RWPE2 (cell line): ENCODE data around the gene CAPN11.

ENCODE experiments used
- ATAC-seq: fragments of 200-7000 bp; cut with Tn5 transposase; 3 replicates; pipeline ENCODE4 v1.9.1; 2021; ENCODE audit warnings: low read depth
- DNase-seq: peaks from one replicate; pipeline ENCODE4 v3.0.0-alpha.2; 2020; ENCODE audit warnings: low spot score
- H3K27ac ChIP-seq: fragments of 450-650 bp; 2 replicates; pipeline ENCODE4 v1.5.1; 2017; ENCODE audit warnings: mild to moderate bottlenecking; ENCODE audit not compliant: poor library complexity, severe bottlenecking
- H3K27me3 ChIP-seq: fragments of 250-450 bp; sonication (Bioruptor Pico); 2 replicates; pipeline ENCODE4 v1.5.1; 2021; ENCODE audit warnings: mild to moderate bottlenecking, moderate library complexity; ENCODE audit not compliant: insufficient read depth, poor library complexity, severe bottlenecking
- H3K36me3 ChIP-seq: fragments of 250-450 bp; sonication (Bioruptor Pico); 2 replicates; pipeline ENCODE4 v1.5.1; 2020; ENCODE audit warnings: low read depth, mild to moderate bottlenecking, moderate library complexity
- H3K4me1 ChIP-seq: fragments of 250-450 bp; sonication (Bioruptor Pico); 2 replicates; pipeline ENCODE4 v1.5.1; 2021; ENCODE audit warnings: mild to moderate bottlenecking, moderate library complexity; ENCODE audit not compliant: insufficient read depth, poor library complexity, severe bottlenecking
- H3K4me3 ChIP-seq: fragments of 250-450 bp; sonication (Bioruptor Pico); 2 replicates; pipeline ENCODE4 v1.5.1; 2021; ENCODE audit warnings: mild to moderate bottlenecking, moderate library complexity; ENCODE audit not compliant: severe bottlenecking
- H3K9me3 ChIP-seq: fragments of 250-450 bp; sonication (Bioruptor Pico); 2 replicates; pipeline ENCODE4 v1.5.1; 2021; ENCODE audit warnings: mild to moderate bottlenecking, moderate library complexity; ENCODE audit not compliant: severe bottlenecking
- TF ChIP-seq, protein P1 (sequence below): fragments of 450-650 bp; IDR thresholded peaks from one replicate; pipeline ENCODE4 v1.5.1; 2017; ENCODE audit warnings: mild to moderate bottlenecking, moderate library complexity; ENCODE audit not compliant: poor library complexity, severe bottlenecking

Gene CAPN11

DNA sequence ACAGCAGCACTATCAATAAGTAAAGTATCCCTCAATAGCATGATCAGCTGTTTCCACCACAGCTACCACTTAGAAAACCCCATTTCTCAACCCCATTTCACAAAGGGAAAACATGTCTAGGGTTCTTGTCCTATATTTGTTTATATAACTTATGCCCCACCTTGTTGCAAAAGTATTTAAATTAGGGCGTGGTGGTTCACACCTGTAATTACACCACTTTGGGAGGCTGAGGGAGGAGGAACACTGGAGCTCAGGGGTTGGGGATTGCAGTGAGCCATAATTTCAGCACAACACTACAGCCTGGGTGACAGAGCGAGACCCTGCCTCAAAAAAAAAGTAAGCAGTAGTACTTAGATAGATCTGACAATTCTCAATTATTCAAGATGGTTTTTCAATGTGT is 35.1 kb upstream of the CAPN11 start:
- H3K9me3 ChIP-seq = no peaks in the 10 kb centered on the region
- DNase-seq (no peak), ATAC-seq (no peak)
- TF ChIP-seq, protein P1, sequence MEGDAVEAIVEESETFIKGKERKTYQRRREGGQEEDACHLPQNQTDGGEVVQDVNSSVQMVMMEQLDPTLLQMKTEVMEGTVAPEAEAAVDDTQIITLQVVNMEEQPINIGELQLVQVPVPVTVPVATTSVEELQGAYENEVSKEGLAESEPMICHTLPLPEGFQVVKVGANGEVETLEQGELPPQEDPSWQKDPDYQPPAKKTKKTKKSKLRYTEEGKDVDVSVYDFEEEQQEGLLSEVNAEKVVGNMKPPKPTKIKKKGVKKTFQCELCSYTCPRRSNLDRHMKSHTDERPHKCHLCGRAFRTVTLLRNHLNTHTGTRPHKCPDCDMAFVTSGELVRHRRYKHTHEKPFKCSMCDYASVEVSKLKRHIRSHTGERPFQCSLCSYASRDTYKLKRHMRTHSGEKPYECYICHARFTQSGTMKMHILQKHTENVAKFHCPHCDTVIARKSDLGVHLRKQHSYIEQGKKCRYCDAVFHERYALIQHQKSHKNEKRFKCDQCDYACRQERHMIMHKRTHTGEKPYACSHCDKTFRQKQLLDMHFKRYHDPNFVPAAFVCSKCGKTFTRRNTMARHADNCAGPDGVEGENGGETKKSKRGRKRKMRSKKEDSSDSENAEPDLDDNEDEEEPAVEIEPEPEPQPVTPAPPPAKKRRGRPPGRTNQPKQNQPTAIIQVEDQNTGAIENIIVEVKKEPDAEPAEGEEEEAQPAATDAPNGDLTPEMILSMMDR = no peak
- H3K36me3 ChIP-seq = peaks cover 8% of the 10 kb centered on the region
- H3K4me1 ChIP-seq = peaks cover 53% of the 10 kb centered on the region
- no peak overlapping the region for H3K4me3 ChIP-seq
- H3K27me3 ChIP-seq = no peaks in the 10 kb centered on the region
- peak overlapping the region; percentile 95 for H3K27ac ChIP-seq

DNA sequence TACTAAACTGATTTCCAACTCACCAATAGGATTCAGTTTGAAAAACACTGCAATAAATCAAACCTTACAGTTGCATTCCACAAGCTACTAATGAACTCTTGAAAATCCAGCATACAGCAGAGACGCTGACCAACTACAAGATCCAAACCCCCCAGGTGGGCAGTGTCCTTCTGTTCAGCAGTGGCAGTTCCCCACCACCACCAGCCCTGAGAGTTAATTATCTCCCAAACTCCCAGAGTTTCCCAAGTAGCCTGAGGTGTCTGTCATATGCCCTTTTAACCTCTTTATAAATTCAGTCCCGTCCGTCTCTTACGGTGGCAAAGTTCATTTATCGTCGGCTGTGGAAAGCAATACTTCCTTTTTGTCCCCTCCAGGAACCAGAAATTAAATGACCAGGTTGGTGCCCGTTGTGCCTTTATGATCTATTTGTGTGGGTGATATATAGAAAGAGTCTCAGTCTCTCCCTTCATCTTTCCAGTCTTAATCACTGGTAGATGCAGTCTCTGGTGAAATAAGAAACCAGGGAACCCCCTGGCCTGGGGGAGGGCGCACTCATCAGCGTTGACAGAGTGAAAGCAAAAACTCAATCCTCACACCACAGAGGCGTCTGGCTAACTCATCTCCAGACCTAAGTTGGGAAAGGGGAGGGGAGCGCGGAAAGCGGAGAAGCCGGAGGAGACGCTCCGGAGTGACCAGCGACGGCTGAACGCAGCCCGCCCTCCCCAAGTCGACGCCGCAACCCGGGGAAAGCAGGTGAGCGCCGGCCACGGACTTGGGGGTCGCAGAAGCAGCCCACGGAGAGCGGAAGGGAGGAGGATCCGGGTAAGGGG is 32.1 kb upstream of the CAPN11 start:
- H3K27ac ChIP-seq = peak overlapping the region; percentile 61
- TF ChIP-seq, protein P1 = no peak
- peaks cover 32% of the 10 kb centered on the region for H3K4me1 ChIP-seq

DNA sequence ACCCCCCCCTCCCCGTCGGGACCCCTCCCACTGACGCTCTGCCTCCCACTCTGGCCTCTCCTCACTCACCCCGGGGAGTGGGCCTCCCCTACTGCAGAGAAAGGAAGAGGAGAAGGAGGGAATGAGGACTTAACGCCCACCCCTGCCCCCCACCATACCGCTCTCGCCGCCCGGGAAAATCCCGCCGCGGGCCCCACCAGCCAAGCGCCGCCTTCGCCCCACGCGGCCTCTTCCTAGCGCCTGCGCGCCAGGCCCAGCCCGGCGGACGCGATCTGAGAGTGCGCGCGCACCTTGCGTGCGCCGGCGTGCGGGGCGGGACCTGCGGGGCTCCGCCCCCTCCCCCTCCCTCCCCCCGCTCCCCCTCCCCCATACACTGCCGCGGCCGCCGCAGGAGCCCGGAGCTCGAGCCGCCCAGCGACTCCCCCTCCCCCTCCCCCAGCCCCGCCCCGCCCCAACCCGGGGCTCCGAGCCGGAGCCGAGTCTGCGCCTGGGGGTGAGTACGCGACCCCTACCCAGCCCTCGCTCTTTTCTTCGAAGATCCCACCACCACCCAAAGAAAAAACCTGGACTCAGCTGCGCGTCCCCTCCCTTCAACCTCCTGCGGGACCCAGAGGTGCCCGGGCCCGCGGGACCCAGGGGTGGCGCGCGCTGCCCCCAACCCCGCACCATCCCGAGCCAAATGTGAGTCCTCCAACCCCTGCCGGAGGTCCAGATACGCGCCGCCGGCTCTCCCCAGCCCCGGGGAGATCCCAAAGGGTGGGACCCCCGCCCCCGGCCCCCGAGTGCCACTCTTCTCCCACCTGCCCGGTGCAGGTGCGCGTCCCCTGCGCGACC is 31.2 kb upstream of the CAPN11 start, which contains the start of the genes MRPL14 and TMEM63B:
Gene MRPL14 (minus strand): TSS at position 267 of the 834 bp plus-strand sequence. CDS start 10,841 bp downstream, outside the sequence.
Gene TMEM63B (plus strand): TSS at position 369 of the 834 bp plus-strand sequence. CDS start 7,031 bp downstream, outside the sequence.
- H3K4me3 ChIP-seq = peak within 1 kb of the TSS; percentile 84
- H3K27ac ChIP-seq = peak within 1 kb of the TSS; percentile 61
- DNase-seq = no peak
- TF ChIP-seq, protein P1 = no peak
- peak; percentile 68 for ATAC-seq
- H3K4me1 ChIP-seq = peaks cover 31% of the 10 kb centered on the region
- H3K27me3 ChIP-seq = no peaks in the 10 kb centered on the region
- no peaks in the 10 kb centered on the region for H3K9me3 ChIP-seq
- H3K36me3 ChIP-seq = peaks cover 6% of the 10 kb centered on the region; the same call in 1 of the 2 replicates

More for the DNA sequence above, 32.1 kb upstream of the CAPN11 start:
- ATAC-seq (peak; percentile 58), DNase-seq (no peak)
- H3K9me3 ChIP-seq = no peaks in the 10 kb centered on the region
- H3K4me3 ChIP-seq = peak overlapping the region; percentile 84
- peaks cover 6% of the 10 kb centered on the region; the same call in 1 of the 2 replicates for H3K36me3 ChIP-seq
- H3K27me3 ChIP-seq = no peaks in the 10 kb centered on the region

DNA sequence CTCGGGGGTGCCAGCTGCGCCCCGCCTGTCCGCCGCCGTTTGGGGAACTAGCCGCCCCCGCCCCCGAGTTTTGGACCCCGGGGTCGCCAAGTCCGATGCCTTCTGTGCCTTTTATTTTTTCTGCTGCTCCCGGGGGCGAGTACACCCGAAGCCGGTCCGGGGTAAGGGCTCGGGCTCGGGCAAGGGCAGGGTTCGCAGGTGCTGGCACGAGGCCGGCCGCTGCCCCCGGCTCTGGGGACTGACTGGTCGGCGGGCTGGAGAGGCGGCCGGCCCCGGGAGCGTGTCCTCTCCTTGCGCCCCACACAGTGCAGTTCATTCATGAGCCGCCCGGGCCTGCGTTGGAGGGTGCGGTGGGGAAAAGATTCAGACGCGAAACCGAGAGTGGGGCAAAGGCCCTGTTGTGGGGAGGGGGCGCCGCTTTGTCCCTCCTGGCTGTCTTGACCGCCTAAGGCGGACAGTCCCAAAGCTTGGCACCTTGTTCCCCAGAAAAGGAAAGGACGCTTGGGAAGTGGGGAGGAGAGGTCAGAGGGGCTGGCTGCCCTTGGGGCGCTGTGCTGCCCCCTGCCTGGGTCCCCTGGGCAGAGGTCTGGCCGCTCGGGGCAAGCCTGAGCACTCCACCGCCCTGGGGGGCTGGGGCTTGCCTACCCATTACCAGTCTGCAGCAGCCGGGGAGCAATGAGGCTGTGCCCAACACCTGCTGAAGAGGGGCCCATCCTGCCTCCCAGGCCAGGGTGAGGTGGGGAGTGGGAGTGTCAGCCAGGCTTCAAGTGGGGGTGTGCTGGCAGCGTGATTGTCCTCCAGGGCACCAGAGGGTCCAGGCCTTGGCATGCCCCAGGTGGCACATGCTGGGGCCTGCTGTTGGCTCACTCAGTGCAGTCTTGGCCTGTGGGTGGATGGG is 30.4 kb upstream of the CAPN11 start:
- H3K4me3 ChIP-seq = peak overlapping the region; percentile 84
- no peaks in the 10 kb centered on the region for H3K27me3 ChIP-seq
- no peak for DNase-seq
- peak overlapping the region; percentile 61 for H3K27ac ChIP-seq
- H3K9me3 ChIP-seq = no peaks in the 10 kb centered on the region
- H3K4me1 ChIP-seq = peaks cover 27% of the 10 kb centered on the region
- peak; percentile 54 for ATAC-seq
- H3K36me3 ChIP-seq = peaks cover 10% of the 10 kb centered on the region; the same call in 1 of the 2 replicates
- TF ChIP-seq, protein P1 = peak; percentile 20
